GM13977 (cell line): ENCODE results near the gene ST7.

Source experiments
- DNase-seq: peaks from one replicate; pipeline ENCODE4 v3.0.0; 2012; ENCODE audit warnings: low spot score
- in situ Hi-C: fragments of 300-500 bp; cut with MboI; formaldehyde crosslinking; loops from one replicate; pipeline ENCODE4 v1.12.0; 2022; ENCODE audit warnings: low sequenced_read_pairs, low pct_unique_long_range_greater_than_20kb, mixed read lengths, inconsistent platforms; ENCODE audit not compliant: unreplicated experiment
- TF ChIP-seq, protein P1 (sequence below): IDR thresholded peaks from 2 replicates; pipeline ENCODE4 v1.5.1; 2012; ENCODE audit warnings: mild to moderate bottlenecking, control low read depth; ENCODE audit not compliant: insufficient read depth; ENCODE audit errors: extremely low read depth, missing control alignments

The ST7 gene

DNA sequence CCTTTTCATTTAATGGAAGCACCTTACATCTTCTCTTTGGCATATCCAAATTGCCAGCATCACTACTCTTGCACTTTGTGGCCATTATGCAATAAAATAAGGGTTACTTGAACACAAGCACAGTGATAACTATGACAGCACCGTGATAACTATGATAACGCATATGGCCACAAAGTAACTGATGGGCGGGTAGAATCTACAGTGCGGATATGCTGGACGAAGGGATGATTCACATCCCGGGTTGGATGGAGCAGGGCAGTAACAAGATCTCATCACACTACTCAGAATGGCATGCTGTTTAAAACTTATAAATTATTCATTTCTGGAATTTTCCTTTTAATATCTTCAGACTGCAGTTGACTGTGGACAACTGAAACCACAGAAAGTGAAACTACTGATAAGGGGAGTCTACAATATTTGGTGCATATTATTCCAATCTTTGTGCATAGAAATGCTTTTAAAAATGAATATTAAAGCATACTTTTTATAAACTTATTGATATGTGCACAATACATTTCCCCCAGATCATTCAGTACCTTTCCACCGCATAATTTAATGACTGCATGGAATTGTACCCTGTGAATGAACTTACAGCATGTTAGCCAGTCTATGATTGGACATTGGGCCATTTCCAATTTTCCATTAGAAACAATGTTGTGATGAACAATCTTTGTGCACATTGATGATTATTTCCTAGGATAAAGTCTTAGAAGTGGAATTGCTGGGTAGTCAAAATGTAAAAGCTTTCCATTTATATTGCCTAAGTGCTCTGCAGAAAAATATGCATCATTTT lies 233.1 kb downstream of the ST7 start:
- TF ChIP-seq, protein P1, sequence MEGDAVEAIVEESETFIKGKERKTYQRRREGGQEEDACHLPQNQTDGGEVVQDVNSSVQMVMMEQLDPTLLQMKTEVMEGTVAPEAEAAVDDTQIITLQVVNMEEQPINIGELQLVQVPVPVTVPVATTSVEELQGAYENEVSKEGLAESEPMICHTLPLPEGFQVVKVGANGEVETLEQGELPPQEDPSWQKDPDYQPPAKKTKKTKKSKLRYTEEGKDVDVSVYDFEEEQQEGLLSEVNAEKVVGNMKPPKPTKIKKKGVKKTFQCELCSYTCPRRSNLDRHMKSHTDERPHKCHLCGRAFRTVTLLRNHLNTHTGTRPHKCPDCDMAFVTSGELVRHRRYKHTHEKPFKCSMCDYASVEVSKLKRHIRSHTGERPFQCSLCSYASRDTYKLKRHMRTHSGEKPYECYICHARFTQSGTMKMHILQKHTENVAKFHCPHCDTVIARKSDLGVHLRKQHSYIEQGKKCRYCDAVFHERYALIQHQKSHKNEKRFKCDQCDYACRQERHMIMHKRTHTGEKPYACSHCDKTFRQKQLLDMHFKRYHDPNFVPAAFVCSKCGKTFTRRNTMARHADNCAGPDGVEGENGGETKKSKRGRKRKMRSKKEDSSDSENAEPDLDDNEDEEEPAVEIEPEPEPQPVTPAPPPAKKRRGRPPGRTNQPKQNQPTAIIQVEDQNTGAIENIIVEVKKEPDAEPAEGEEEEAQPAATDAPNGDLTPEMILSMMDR = no peak
- in situ Hi-C loops = no loop called here
- no peak for DNase-seq

DNA sequence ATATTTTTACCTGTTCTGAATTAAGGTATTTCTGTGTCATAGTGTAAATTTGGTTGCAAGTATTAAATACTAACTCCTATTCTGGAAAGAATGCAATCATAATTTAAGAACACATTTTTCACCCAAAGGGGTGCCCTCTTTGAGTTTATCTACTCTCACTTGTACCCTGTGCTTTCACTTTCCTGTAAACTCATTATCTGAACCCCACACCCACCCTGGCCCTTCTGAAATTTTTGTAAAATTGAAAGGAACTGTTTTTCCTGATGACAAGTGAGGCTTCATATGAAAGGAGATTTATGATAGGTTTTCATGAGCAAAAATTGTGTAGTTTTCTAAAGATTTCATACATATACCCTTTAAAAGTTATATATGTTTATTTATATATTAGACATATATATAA lies 235.1 kb downstream of the ST7 start:
- TF ChIP-seq, protein P1 = no peak
- no peak for DNase-seq
- in situ Hi-C loops = no loop called here

DNA sequence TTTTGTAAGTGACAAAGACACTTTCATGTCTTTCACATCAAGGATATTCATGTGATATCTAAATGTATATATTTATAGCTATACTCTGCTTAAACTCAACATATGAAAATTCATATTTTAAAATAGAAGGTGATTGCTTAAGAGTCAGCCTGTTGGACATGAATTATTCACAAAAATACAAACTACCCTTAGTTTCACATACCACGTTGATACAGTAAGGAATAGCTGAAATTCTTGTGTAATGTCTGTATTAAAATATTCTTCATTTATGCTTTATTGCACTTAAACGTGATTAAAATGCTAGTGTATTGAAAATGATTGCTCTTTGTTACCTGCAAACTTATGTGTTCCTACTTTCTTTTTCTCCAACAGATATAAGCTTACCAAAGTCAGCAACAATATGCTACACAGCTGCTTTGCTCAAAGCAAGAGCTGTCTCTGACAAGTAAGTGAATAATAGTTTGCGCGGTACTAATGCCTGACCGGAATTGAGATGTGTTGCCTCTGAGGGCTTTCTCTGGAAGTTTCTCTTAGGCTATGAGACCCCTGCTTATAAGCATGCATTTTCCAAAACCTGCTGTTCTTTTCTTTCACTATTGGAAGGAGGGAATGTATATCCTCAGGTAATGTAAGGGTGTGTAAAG lies 235.8 kb downstream of the ST7 start:
- in situ Hi-C loops = no loop called here

DNA sequence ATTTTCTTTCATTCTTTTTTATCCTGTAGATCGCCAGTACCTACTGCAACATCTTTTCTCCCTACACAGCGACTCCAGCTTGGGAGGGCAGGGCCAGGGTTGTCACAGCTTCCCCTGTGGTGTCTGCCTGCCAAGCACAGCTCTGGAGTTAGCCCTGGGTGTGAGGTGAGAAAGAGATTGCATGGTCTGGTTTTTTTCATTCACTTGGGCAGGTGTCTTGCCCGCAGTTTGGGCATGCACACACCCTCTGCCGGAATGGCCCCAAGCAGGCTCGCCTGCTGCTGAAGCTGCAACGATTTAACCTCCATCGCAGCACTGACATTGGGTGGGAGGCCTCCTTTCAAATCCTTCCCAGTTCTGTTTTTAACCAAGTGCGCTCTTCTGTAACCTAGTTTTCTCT lies 236.8 kb downstream of the ST7 start:
- no peak for DNase-seq
- in situ Hi-C loops = no loop called here
- TF ChIP-seq, protein P1 = no peak

More for the DNA sequence above, 235.8 kb downstream of the ST7 start:
- no peak for DNase-seq
- TF ChIP-seq, protein P1 = no peak

DNA sequence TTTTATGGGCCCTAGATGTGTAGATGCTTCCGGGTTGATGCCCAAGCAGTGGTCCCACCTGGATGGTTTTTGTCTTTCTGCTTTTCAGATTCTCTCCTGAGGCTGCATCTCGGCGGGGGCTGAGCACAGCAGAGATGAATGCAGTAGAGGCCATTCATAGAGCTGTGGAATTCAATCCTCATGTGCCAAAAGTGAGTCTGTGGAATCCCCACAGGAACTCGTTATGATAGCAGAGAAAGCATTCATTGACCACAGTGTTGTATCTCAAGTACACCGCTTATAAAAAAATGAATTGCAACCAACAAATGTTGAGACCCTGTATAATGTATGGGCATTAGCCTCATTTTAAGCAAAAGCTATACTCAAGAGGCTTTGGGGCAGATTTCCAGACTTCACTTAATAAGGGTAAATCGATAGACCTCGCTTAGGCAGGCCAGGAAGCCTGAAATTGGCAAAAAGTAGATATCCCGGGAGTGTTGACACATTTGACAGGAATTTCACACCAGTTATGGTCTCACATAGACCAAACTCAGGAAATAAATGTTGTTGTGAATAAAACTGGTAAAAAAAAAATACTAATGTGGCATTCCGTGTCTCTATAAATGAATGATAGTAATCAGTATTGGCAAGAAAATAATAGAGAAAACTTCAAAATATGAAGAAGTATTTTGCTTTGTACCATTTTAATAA lies 237.6 kb downstream of the ST7 start:
- TF ChIP-seq, protein P1 = no peak
- DNase-seq = no peak
- in situ Hi-C loops = no loop called here

DNA sequence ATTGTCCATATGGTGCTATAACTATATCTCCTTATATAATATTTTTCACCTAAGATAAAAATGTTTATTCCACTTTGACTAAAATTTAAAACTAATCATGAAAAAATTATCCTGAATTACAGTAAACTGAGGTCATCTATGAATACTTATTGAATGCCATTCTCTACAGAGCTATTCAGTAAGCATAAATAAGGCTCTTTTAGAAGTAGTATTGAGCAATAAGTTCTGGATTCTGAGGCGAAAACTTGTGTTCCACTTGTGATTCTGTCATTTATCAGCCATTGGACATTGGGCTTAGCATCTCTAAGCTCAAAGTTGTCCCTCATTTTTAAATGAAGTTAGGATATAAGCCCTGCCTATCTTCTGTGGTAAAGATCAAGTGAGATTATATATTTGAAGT lies 238.8 kb downstream of the ST7 start:
- in situ Hi-C loops = no loop called here
- TF ChIP-seq, protein P1 = no peak
- DNase-seq = no peak
